HL-60 (cell line): ENCODE data around the gene TTC34.

Source experiments
- DNase-seq, 2 experiments: peaks; one replicate each; pipeline ENCODE4 v3.0.0-alpha.2; 2010 to 2020; ENCODE audit warnings: low read depth in 1 of 2, low spot score in 1 of 2
- H3K27ac ChIP-seq: fragments of 250-450 bp; sonication (Bioruptor Pico); replicated peaks from 2 replicates; pipeline ENCODE4 v1.5.1; 2020; ENCODE audit warnings: mild to moderate bottlenecking, moderate library complexity
- H3K27me3 ChIP-seq: fragments of 250-450 bp; sonication (Bioruptor Pico); 2 replicates; pipeline ENCODE4 v1.5.1; 2021; ENCODE audit warnings: mild to moderate bottlenecking, moderate library complexity; ENCODE audit not compliant: insufficient read depth, poor library complexity, severe bottlenecking
- H3K4me3 ChIP-seq: replicated peaks from 2 replicates; pipeline ENCODE4 v1.5.1; 2011; ENCODE audit warnings: mild to moderate bottlenecking, control low read depth, low read length; ENCODE audit not compliant: insufficient read depth
- CTCF ChIP-seq: IDR thresholded peaks from one replicate; pipeline ENCODE4 v1.5.1; 2011; ENCODE audit warnings: low read length, control low read depth, inconsistent platforms; ENCODE audit not compliant: insufficient read depth
- GABPA ChIP-seq: IDR thresholded peaks from 2 replicates; pipeline ENCODE4 v1.6.1; 2012; ENCODE audit warnings: low read depth
- POLR2AphosphoS5 ChIP-seq: IDR thresholded peaks from 2 replicates; pipeline ENCODE4 v1.6.1; 2012; ENCODE audit warnings: low read depth
- SPI1 ChIP-seq: IDR thresholded peaks from 2 replicates; pipeline ENCODE4 v1.6.1; 2012; ENCODE audit warnings: low read depth, mild to moderate bottlenecking, borderline replicate concordance
- TF ChIP-seq, protein P1 (sequence below): IDR thresholded peaks from 2 replicates; pipeline ENCODE4 v1.6.1; 2012; ENCODE audit warnings: low read depth; ENCODE audit not compliant: insufficient replicate concordance

TTC34 gene

DNA sequence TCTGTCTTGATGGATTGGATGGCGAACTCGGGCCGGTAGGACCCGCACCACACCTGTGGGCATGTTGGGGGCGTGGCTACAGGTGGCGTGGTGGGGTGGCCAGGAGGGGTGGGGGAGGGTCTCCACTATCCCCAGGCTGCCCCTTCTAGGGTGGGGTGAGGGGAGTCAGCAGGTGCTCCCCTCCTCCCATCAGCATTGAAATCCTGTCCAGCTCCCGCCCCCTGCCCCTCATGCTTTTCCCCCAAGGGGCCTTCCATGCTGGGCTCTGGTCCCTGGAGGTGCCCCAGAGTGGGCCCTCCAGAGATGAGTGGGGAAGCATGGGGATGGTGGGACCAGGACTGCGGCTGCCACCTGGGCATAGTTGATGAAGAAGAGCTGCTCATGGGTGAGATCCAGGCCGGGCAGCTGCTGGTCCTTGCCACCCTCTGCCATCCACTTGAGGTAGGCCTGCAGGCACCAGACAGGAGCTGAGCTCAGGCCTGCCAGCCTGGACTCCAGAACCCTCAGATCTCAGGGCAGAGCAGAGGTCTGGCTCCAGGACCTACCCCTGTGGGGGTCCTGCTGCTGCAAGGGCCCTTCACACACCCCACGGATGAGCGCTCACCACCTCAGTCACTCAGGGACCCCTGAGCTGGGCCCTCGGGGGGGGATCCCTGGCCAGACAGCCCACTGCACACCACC is 209.8 kb downstream of the TTC34 start:
- no peak for DNase-seq
- H3K27ac ChIP-seq, result no peak overlapping the region
- TF ChIP-seq SPI1 (no peak), POLR2AphosphoS5 (no peak), GABPA (no peak), CTCF (no peak)
- TF ChIP-seq, protein P1, sequence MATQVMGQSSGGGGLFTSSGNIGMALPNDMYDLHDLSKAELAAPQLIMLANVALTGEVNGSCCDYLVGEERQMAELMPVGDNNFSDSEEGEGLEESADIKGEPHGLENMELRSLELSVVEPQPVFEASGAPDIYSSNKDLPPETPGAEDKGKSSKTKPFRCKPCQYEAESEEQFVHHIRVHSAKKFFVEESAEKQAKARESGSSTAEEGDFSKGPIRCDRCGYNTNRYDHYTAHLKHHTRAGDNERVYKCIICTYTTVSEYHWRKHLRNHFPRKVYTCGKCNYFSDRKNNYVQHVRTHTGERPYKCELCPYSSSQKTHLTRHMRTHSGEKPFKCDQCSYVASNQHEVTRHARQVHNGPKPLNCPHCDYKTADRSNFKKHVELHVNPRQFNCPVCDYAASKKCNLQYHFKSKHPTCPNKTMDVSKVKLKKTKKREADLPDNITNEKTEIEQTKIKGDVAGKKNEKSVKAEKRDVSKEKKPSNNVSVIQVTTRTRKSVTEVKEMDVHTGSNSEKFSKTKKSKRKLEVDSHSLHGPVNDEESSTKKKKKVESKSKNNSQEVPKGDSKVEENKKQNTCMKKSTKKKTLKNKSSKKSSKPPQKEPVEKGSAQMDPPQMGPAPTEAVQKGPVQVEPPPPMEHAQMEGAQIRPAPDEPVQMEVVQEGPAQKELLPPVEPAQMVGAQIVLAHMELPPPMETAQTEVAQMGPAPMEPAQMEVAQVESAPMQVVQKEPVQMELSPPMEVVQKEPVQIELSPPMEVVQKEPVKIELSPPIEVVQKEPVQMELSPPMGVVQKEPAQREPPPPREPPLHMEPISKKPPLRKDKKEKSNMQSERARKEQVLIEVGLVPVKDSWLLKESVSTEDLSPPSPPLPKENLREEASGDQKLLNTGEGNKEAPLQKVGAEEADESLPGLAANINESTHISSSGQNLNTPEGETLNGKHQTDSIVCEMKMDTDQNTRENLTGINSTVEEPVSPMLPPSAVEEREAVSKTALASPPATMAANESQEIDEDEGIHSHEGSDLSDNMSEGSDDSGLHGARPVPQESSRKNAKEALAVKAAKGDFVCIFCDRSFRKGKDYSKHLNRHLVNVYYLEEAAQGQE, result no peak
- no peaks in the 10 kb centered on the region for H3K27me3 ChIP-seq
- no peak overlapping the region for H3K4me3 ChIP-seq

GRCh38 chr1:2591233-2591580 is 210.3 kb downstream of the TTC34 start:
- Histone ChIP-seq H3K27me3 (no peaks in the 10 kb centered on the region), H3K27ac (no peak overlapping the region), H3K4me3 (no peak overlapping the region)
- TF ChIP-seq GABPA, result no peak
- TF ChIP-seq POLR2AphosphoS5, result no peak
- TF ChIP-seq, protein P1, result no peak
- TF ChIP-seq SPI1, result no peak
- TF ChIP-seq CTCF, result no peak
- DNase-seq, result no peak

DNA sequence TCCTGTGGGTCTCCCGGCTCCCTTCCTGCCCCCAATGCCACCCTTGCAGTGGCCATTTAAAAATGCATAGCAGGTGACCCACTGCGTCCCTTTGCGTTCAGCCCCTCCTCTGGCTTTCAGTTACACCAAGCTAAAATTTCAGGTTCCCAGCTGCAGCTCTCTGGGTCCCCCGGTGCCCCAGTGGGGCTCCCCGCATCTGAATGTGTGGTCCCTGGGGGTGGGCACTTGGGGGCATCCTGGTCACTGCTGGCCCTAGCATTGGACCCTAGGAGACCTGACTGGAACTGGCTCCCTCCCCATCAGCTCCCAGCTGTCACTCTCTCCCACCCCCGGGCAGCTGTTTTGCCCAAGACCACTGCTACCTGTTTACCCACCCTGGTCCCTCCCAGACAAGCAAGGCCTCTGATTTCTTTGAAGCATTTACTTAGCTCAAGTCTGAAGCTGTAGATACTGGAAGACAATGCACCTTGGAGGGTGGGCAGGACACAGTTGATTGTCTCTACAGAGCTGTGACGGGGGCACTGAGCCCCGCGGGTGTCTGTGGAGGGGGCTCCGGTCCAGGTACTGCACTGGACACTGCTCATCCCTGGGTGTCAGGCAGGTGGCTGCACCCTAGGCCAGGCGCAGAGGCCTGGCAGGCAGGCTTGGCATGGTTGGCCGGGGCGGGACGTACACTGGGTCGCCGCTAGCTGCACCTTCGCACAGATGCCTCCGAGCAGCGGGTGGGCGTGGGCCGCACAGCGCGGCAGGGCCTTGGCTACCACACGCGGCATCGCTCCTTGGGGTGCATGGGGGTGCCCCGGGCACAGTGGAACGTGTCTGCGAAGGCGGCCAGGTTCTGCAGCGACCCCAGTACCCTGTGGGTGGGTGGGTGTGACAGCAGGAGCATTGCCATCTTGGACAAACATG is 211.0 kb downstream of the TTC34 start:
- TF ChIP-seq GABPA, result no peak
- TF ChIP-seq, protein P1, result no peak
- no peak for TF ChIP-seq CTCF
- no peak for TF ChIP-seq SPI1
- TF ChIP-seq POLR2AphosphoS5, result no peak
- Histone ChIP-seq H3K4me3 (no peak overlapping the region), H3K27me3 (no peaks in the 10 kb centered on the region), H3K27ac (no peak overlapping the region)
- DNase-seq, result no peak
